T-helper 1 cell treated with Interleukin-12 subunit alpha and Interleukin-12 subunit beta and Interleukin-4 antibody, amounts not matched to agents 30 μg/mL and 1 μg/mL, for 36 hours (primary cell): Measurements from ENCODE around the gene RNASE7.

Experiments
- H3K27ac Mint-ChIP-seq: one replicate; pipeline ENCODE4 v1.8.0; 2021; ENCODE audit warnings: mild to moderate bottlenecking, mixed read lengths
- H3K27me3 Mint-ChIP-seq: one replicate; pipeline ENCODE4 v1.8.0; 2021; ENCODE audit warnings: low read depth, mixed read lengths
- H3K36me3 Mint-ChIP-seq: one replicate; pipeline ENCODE4 v1.8.0; 2021; ENCODE audit warnings: low read depth, mixed read lengths
- H3K4me1 Mint-ChIP-seq: one replicate; pipeline ENCODE4 v1.8.0; 2021; ENCODE audit warnings: low read depth, mixed read lengths
- H3K4me3 Mint-ChIP-seq: one replicate; pipeline ENCODE4 v1.8.0; 2021; ENCODE audit warnings: mild to moderate bottlenecking, moderate library complexity, mixed read lengths
- H3K9me3 Mint-ChIP-seq: one replicate; pipeline ENCODE4 v1.8.0; 2021; ENCODE audit warnings: mixed read lengths

The RNASE7 gene

GRCh38 chr14:21089877-21090193 lies 47.7 kb downstream of the RNASE7 start:
- Mint-ChIP-seq H3K36me3 (peaks cover 1% of the 10 kb centered on the region), H3K9me3 (no peaks in the 10 kb centered on the region), H3K4me1 (peaks cover 16% of the 10 kb centered on the region), H3K27me3 (peaks cover 5% of the 10 kb centered on the region), H3K27ac (no peak overlapping the region), H3K4me3 (no peak overlapping the region)

GRCh38 chr14:21090194-21090939 lies 48.2 kb downstream of the RNASE7 start:
- no peaks in the 10 kb centered on the region for H3K9me3 Mint-ChIP-seq
- H3K4me1 Mint-ChIP-seq, result peaks cover 16% of the 10 kb centered on the region
- peaks cover 5% of the 10 kb centered on the region for H3K27me3 Mint-ChIP-seq
- H3K36me3 Mint-ChIP-seq, result peaks cover 1% of the 10 kb centered on the region
- H3K4me3 Mint-ChIP-seq, result no peak overlapping the region
- no peak overlapping the region for H3K27ac Mint-ChIP-seq

- no peak overlapping the region for H3K27ac Mint-ChIP-seq
- no peak overlapping the region for H3K4me3 Mint-ChIP-seq
Measured at GRCh38 chr14:21090940-21091663, 48.9 kb downstream of the RNASE7 start.

GRCh38 chr14:21091821-21092272 lies 49.7 kb downstream of the RNASE7 start:
- Mint-ChIP-seq H3K4me1 (peaks cover 11% of the 10 kb centered on the region), H3K27ac (no peak overlapping the region), H3K4me3 (no peak overlapping the region)

More at GRCh38 chr14:21090940-21091663, 48.9 kb downstream of the RNASE7 start:
- H3K27me3 Mint-ChIP-seq, result peaks cover 5% of the 10 kb centered on the region
- H3K9me3 Mint-ChIP-seq, result no peaks in the 10 kb centered on the region
- H3K4me1 Mint-ChIP-seq, result peaks cover 16% of the 10 kb centered on the region
- peaks cover 1% of the 10 kb centered on the region for H3K36me3 Mint-ChIP-seq

DNA sequence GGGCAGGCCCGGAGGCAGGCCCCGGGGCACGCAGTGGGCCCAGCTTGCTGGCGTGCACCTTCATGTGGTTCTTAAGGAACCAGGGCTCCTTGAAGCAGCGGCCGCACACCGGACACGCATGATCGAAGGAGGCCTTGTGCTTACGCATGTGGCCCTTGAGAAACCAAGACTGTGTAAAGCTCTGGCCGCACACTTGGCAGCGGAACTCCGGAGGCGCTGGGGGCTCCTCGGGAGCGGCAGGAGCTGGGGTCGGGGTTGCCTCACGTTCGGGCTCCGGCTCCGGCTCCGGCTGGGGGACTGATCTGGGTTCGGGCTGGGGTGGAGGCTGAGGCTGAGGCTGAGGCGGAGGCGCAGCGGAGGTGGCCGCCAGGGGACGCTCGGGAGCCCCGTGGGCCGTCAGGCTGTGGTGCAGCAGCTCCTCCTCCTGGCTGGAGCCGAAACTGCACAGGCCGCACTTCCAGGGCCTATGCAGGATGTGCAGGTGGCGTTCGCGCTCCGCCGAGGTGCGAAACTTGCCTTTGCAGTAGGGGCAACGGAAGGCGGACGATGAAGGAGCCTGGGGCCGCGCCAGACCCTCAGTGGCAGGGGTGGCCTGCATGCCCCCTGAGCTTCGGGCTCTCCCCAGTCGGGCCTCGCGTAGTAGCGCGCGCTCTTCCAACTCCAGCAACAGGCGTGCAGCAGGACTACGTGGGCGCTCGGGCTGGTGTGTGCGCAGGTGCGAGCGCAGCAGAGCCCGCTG lies 50.3 kb downstream of the RNASE7 start:
- H3K27ac Mint-ChIP-seq, result peak overlapping the region; percentile 55
- H3K27me3 Mint-ChIP-seq, result peaks cover 5% of the 10 kb centered on the region
- no peak overlapping the region for H3K4me3 Mint-ChIP-seq
- no peaks in the 10 kb centered on the region for H3K9me3 Mint-ChIP-seq
- H3K36me3 Mint-ChIP-seq, result peaks cover 1% of the 10 kb centered on the region
- H3K4me1 Mint-ChIP-seq, result peaks cover 9% of the 10 kb centered on the region

More at GRCh38 chr14:21091821-21092272, 49.7 kb downstream of the RNASE7 start:
- Mint-ChIP-seq H3K27me3 (peaks cover 5% of the 10 kb centered on the region), H3K9me3 (no peaks in the 10 kb centered on the region), H3K36me3 (peaks cover 1% of the 10 kb centered on the region)

- Mint-ChIP-seq H3K36me3 (peaks cover 1% of the 10 kb centered on the region), H3K27ac (no peak overlapping the region), H3K4me1 (peaks cover 4% of the 10 kb centered on the region), H3K9me3 (no peaks in the 10 kb centered on the region), H3K4me3 (no peak overlapping the region), H3K27me3 (peaks cover 5% of the 10 kb centered on the region)
Measured at GRCh38 chr14:21093018-21093417, 50.9 kb downstream of the RNASE7 start.
